Stimulated activated CD8-positive, alpha-beta memory T cell treated with anti-CD3 and anti-CD28 coated beads, Interleukin-2, amount 100 ng/mL, for 1 hour (primary cell): ENCODE results near the gene TBC1D5.
A peak's percentile ranks its signal among the peaks of the same experiment; 100 is the strongest.

Source experiments
- DNase-seq, 2 donors: peaks; one replicate each; pipeline ENCODE4 v3.0.0-alpha.2; 2020; ENCODE audit warnings: low read depth in 2 of 2

TBC1D5 gene

GRCh38 chr3:17300441-17300840, 442.0 kb downstream of the TBC1D5 start:
- no peak for DNase-seq

DNA sequence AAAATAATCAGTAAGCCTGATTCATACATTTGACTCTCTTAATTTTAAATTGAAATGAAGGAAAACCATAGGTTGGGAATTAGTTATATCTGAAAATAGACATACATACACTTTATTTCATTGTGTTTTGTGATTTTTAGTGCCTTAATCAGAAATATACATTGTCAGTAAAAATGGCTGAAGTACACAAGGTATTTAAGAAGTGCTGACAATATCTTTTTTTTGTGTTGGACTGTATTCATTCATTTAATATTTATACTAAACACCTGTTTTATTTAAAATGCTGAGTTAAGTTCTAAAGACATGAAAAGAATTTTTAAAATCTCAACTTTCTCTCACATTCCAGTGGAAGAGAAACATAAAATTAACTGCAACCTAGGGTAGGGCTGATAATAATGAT, 444.4 kb downstream of the TBC1D5 start:
- DNase-seq = no peak

DNA sequence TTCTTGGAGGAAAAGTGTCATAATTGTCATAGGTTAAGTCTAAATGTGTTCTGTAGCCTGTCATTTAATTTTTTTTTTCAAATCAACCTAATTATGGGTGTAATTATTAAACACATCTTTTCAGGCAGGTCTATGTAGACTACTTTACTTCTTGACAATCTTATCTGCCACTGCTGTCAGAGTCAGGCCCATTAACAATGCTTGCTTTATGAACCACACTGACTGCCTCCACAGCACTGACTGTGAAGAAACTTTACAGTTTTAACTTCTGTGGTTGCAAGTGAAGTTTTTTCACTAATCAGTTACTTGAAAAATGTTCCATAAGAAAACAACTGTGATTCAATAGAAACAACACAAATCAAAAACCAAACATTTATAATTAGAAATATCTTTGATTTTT, 449.9 kb downstream of the TBC1D5 start:
- no peak for DNase-seq

DNA sequence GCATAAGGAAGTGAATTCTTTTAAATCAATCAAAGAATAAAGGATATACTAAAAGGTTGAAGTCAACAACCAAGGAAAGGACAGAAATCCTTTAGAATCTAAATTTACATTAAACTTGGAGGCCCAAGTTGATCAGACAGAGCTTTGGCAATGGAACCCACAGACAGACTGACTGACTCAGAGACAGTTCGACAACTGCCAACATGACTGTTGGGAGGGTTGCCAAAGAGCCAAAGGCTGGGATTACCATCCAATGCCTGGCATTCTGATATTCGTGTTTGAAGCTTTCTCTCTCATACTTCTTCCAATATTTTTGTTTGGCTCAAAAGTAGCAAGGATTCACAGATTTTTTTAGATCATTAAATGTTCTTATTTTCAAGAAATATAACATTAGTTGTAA, 451.5 kb downstream of the TBC1D5 start:
- no peak for DNase-seq

- no peak for DNase-seq
These were observed 453.5 kb downstream of the TBC1D5 start for GRCh38 chr3:17288839-17289399.

GRCh38 chr3:17287006-17287689, 455.3 kb downstream of the TBC1D5 start:
- DNase-seq = no peak

GRCh38 chr3:17278006-17278405, 464.4 kb downstream of the TBC1D5 start:
- no peak for DNase-seq

DNA sequence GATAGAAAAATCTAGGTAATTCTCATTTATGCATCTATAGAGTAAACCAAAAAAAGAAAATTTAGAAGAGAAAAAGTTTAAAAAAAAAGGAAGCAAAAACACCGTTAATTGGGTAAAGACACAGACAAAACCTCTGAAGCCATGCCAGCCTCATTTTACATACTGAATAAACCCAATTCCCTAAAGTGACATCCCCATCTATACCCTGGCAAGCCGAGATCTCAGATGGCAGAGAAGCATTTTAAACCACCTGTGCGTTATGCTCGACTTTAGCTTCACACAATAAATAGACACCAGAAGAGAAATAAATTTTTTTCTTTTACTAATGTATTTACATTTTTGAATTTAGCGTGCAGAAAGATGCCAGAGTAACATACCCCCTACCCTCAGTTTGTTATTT, 475.6 kb downstream of the TBC1D5 start:
- DNase-seq = no peak

- no peak for DNase-seq
These were observed 480.6 kb downstream of the TBC1D5 start for GRCh38 chr3:17261627-17262369.

DNA sequence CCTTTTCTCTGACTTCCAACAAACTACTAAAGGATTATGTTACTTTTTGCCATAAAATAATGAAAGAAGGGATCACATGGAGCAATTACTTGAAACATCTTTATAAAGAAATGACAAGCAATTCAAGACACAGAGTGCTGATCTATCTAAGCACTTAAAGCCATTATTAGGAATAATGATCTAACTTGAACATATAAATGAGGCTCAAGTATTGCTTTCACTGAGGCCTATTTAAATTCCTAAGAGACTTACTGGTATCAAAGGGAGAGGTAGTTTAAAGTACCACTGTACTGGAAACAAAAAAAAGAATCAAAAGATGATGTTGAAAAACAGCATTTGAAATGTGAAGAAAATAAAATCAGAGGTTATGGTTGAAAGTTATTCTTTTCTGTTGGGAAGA, 482.2 kb downstream of the TBC1D5 start:
- DNase-seq = no peak

DNA sequence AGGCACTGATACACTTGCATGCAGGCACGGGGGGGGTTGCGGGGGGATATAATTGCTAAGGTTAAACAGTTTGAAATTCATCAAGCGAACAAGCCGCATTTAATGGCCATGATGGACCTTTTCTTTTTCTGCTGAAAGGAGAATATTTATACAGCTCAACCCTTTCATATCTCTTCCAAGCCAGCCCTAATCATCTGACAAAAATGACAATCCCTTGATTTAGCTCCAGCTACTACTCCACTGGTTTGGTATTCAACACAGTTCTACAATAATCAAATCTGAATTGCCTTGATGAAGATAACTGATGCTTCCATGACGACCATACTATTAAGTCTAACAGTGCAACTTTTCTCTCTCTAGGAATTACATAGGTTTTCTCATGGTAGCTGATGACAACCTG, 482.7 kb downstream of the TBC1D5 start:
- no peak for DNase-seq

GRCh38 chr3:17258823-17259436, 483.5 kb downstream of the TBC1D5 start:
- no peak for DNase-seq

DNA sequence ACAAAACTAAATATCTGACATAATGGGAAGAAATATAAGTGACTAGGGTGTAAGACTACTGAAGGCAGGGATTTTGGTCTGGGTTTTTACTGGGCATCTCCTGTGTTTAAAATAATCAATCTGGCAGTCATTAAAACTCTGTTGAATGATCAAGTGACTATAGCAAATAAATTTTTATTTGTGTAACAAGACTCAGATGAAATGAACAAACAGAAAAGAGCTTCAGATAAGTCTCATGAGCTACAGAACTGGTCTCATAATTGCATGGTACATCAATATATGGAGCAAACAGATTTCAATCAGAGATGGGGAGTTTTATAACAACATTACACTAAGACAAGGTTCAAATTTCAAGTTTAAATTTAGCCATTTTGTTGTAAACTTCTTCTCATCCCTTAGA, 485.2 kb downstream of the TBC1D5 start:
- no peak for DNase-seq

DNA sequence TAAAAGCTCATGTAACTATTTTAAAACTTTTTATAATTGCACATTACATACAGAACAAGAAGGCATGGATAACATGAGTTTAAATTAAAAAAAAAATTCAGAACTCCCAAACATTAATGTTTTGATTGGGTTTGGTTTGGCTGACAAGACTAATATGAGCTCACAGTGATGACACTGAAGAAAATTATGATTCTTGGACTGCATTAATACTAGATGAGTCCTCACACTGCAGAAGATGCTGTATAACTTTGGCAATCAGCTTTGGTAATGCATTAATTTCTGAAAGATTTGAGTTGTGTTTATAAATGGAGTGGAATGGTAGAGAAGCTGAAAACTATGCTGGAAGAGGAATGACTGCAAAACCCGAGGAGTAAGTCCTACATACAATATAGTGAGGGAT, 498.8 kb downstream of the TBC1D5 start:
- DNase-seq = no peak

GRCh38 chr3:17239417-17239816, 503.0 kb downstream of the TBC1D5 start:
- DNase-seq = no peak

DNA sequence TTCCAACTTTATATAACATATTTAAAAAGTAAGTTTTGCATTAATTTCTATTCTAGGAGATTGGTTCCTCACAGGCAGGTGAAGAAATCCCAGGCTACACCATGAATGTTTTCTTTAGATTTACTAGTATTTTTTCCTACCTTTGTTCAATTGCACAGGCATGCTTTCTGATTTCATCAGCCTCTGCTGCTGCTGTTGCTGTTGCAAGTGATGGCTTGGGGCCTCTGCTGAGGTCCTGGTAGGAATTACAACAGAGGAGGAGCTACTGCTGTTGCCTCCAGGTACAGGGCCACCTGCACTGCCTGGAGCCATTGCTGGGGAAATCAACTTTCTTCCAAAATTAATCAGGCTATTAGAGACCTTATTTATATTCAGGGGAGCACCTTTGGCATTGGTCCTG, 504.4 kb downstream of the TBC1D5 start:
- no peak for DNase-seq

- DNase-seq = no peak
These were observed 507.1 kb downstream of the TBC1D5 start for GRCh38 chr3:17235310-17235709.

- DNase-seq = no peak
These were observed 508.0 kb downstream of the TBC1D5 start for GRCh38 chr3:17234382-17234781.

GRCh38 chr3:17233398-17233800, 509.0 kb downstream of the TBC1D5 start:
- peak in 1 of 2 donors; percentile 1 for DNase-seq

GRCh38 chr3:17232442-17232841, 510.0 kb downstream of the TBC1D5 start:
- DNase-seq = no peak

DNA sequence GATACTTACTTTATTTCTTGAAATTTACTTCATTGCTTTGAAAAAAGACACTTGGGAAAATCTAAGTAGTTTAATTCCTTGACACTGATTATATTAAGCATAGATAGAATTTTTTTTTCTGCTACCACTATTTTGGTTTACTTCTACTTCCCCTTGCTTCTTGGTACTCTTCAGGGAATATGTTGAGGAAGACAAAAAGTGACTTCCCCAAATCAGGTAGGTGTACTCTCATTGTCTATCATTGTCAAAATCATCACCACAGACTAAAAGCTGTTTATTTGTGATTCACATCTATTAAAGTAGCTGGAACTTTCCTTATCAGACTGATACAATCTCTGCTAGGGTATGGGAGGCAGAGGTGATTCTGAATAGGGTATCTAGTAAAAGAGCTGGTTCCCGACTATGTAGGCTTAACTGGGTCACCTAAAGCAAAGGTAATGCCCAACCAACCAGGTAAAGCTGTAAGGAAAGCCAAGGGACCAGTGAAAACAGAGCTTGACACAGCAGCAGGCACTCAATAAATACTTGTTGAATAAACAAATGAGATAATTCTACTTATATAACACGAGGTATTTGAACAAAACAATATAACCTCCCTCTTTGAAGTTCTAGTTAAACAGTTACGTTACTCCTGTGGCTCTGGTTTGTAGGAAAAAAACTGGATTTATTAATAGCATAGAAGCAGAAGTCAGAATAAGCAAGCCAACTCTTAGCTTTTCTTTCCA, 510.7 kb downstream of the TBC1D5 start:
- DNase-seq = no peak

- DNase-seq = no peak
These were observed 515.0 kb downstream of the TBC1D5 start for GRCh38 chr3:17227472-17227871.
